GM21619 (cell line): ENCODE data around the gene TIMP2.
"Not testable (repeated sequence)": the region's sequence is repeated elsewhere in the genome, so short reads cannot be mapped to it uniquely, and the experiment has no call there.

Experiments
- ATAC-seq: cut with Tn5 transposase; IDR thresholded peaks from one replicate; pipeline ENCODE4 v1.9.1; 2021; ENCODE audit not compliant: unreplicated experiment

TIMP2 gene

DNA sequence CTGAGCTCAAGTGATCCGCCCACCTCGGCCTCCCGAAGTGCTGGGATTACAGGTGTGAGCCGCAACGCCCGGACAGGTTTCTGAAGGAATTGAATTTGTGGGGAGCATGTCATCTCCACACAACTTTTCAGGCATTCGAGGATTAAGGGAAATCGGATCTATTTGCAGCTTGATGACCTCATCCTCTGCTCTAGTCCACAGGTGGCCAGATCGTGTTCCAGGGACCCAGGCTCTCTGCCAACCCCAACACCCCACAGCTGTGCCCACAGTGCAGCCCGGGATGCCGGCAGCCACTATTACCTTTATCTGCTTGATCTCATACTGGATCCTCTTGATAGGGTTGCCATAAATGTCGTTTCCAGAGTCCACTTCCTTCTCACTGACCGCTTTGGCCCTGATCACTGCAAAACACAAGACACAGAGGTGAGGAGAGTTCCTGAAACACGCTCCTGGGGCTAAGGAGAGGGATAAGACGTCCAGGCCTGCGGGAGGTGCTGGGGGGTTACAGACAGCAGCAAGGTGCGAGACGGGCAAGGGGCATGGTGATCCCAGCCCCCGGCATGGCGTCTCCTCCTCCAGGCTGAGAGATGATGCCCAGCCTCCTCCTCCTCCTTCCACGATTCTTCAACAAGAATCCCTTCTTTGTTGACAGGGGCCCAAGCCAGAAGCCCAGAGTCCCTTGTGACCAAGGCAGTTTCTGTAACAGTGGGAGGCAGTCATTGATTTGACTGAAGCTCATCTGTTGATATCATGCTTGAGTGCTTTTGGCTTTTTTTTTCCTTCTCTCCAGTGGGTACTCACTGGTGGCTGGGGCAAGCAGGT lies 51.5 kb downstream of the TIMP2 start:
- ATAC-seq: no peak

DNA sequence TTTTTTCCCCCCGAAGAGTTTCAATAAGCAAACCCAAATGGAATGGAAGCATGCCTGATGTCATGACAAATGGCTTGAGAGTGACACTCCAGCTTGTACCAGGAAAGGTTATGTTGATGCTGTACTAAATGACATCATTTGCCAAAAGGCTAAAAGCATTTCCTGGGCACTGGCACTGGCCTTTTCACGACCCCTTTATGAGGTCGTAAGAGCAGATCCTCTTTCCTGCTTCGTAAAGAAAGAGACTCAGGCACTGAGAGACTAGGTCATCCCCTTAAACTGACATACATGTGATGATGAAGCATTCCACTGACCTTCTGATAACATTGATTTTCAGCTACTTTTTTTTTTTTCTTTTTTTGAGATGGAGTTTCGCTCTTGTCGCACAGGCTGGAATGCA lies 52.7 kb downstream of the TIMP2 start:
- ATAC-seq: no peak

DNA sequence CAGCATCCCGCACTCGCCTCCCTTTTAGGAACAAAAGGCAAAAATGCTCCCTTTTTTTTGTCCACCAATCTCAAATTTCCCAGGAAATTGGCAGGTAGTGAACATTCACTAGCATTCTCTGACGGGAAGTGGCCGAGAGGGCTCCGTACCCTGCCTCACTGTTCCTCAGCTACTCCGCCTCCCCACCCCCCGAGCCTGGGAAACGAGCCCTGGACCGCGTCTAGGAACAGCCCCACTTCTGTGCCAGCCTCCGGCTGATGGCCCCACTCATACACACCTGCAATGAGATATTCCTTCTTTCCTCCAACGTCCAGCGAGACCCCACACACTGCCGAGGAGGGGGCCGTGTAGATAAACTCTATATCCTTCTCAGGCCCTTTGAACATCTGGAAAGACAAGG lies 54.6 kb downstream of the TIMP2 start:
- ATAC-seq: no peak

DNA sequence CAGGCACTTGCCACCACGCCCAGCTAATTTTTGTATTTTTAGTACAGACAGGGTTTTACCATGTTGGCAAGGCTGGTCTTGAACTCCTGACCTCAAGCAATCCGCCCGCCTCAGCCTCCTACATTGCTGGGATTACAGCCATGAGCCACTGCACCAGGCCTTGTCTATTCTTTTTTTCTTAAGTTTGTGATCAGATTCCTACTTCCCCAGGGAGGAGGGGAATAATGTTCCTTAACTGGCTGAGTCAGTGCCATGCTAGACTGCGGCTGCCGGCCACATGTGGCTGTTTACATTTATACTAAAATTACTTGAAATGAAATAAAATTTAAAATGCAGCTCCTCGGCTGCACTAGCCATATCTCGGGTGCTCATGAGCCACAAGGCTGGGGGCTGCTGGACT lies 56.8 kb downstream of the TIMP2 start:
- ATAC-seq: no peak

DNA sequence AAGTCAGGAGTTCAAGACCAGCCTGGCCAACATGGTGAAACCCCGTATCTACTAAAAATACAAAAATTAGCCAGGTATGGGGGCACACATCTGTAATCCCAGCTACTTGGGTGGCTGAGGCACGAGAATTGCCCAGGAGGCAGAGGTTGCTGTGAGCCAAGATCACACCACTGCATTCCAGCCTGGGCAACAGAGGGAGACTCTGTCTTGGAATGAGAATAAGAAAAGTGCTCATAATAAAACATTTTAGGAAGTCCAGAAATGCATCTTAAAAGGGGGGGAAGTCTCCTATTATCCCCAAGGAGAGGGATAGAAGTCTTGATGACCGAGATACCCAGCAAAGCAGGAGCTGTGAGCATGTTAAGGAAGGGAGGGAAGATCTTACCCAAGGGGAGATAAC lies 58.1 kb downstream of the TIMP2 start:
- not testable (repeated sequence) for ATAC-seq

DNA sequence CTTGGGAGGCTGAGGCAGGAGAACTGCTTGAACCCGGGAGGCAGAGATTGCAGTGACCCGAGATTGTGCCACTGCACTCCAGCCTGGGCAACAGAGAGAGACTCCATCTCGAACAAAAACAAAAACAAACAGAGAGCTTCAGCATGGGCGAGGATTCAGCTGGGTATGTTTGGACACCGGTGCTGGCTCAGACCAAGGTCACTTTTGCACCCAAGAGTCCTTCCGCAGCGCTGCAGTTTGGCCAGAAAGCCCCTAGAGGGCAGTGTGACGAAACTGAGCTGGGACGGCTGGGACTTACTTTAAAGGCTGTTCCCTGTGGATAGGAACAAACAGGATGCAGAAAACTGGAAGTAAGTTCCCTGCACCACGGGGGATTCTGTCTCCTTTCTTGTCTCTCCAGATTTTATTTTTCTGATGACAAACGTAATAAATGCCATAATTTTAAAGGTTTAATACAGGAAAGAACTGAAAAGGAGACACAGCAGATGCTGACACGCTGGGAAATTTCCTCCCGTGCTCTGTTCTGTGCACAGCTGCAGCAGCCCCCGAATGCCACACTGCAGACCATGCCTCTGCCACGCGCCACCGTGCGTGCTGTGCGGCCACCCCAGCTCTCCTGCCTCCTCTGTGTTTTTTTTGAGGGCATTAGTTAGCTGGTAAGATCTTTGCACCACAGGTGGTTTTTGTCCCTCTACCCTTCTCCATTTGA lies 59.4 kb downstream of the TIMP2 start:
- ATAC-seq: no peak

DNA sequence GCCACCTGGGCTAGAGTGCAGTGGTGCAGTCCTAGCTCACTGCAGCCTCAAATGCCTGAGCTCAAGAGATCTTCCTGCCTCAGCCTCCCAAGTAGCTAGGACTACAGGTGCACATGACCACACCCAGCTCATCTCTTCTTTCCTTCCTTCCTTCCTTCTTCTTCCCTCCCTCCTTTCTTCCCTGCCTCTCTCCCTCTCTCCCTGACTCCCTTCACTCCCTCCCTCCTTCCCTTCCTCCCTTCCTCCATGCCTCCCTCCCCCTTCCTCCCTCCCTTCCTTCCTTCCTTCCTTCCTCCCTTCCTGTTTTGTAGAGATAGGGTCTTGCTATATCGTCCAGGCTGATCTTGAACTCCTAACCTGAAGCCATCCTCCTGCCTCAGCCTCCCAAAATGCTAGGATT lies 61.1 kb downstream of the TIMP2 start:
- ATAC-seq: no peak

DNA sequence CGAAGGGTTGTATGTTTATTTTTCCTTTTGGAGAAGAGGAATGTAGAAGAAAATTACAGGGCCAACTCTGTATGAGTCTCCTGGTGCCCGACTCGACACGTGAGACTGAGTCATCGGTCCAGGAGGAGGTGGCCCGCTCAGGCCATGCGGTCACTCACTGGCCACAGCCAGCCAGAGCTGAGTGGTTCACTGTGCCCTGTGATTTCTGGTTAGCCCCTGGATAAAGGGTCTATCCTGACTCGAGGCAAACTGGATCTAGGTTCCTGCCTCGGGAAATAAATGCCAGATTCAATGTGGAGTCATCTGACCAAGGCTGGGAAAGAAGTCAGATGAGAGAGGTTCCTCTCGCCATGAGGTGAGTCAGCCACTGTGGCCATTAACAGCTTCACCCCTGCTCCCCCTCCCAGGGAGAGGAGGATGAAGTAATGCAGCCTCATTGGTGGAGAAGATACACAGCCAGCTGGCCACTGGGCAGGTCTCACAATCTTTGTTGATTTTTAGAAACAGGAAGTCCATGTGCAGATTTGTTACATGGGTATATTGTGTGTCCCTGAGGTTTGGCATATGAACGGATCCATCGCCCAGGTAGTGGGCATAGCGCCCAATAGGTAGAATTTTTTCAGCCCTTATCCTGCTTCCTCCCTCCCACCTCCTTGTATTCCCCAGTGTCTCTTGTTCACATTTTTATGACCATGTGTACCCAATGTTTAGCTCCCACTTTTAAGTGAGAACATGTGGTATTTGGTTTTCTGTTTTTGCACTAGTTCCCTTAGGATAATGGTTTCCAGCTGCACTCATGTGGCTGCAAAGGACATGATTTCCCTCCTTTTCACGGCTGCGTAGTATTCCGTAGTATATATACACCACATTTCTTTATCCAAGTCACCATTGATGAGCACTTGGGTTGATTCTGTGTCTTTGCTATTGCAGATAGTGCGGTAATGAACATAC lies 62.8 kb downstream of the TIMP2 start:
- ATAC-seq: no peak

DNA sequence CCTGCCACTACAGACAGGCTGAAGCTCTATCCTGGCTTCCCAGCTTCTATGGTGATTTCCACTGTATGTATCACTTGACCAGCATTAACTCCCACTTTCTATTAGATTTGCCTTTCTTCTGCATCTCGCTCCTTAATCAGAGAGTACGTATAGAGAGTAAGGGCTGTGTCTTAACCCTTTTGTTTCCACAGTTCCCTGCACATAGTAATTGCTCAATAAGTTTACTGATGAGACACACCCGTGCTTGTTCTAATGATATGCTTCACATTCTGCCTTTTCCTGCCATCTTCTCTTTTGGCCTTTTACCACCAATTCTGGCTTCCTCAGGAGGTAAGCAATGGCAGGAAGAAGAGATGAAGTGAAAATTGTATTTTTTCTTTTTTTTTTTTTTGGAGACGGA lies 64.0 kb downstream of the TIMP2 start:
- no peak for ATAC-seq

DNA sequence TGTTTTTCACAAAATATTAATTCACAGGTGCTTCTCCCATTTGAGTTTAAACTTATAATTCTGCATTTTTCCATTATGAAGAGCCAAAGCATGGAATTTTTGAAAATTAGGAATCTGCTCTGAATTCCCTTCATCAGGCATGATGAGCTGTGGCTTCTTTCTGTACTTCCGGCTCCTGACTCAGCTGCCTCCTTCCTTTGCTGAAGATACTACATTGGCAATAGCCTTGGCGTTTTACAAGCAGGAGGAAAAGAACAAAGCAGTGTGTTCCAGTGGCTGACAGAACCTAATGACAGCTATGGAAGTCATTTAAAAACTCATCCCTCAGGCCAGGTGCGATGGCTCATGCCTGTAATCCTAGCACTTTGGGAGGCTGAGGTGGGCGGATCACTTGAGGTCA lies 66.1 kb downstream of the TIMP2 start:
- ATAC-seq: no peak

DNA sequence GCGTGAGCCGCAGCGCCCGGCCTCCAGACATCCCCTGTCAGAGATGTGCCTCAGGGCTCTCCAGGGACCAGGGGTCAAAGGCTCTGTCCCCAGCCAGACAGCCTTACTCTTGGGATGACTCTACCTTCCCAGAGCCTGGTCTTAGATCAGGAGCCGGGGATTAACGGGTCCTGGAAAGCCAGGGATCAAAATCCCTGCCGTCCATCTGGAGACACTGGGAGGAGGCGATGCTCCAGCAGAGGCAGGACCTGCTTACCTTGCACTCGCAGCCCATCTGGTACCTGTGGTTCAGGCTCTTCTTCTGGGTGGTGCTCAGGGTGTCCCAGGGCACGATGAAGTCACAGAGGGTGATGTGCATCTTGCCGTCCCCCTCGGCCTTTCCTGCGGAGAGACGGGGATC lies 67.9 kb downstream of the TIMP2 start:
- ATAC-seq: no peak

DNA sequence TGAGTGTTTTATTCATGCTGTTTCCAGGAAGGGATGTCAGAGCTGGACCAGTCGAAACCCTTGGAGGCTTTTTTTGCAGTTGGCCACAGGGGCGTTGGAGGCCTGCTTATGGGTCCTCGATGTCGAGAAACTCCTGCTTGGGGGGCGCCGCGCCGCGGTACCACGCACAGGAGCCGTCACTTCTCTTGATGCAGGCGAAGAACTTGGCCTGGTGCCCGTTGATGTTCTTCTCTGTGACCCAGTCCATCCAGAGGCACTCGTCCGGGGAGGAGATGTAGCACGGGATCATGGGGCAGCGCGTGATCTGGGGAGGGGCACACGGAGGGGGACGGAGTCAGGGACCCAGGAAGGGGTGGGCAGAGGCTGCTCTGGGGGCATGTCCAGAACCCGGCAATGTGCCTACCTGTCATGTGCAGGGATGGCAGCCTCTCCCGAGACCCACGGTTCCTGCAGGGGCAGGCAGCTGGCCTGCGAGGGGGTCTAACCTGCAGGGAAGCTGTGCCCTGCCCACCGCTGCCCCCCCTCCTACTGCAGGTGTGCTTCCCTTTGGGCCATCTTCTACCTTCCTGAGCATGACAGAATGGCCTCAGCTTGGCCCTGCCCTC lies 69.5 kb downstream of the TIMP2 start:
- ATAC-seq: no peak

DNA sequence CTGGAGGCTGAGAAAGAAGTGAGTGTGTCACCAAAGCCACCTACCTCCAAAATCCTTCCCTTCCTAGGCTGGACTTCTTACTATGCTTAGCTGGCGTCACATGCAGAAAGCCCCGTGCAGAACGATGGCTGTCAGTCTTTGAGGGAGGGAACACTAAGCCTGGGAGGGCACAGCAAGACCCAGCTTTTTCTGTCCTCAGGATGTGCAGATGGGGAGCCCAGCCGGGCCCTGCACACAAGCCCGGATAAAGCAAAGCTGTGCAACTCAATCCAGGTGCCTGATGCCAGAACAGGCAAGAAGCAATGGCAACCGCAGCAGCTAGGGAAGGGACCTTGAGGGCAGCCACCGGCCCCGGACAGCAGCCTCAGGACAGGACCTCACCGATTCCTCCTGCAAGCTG lies 70.7 kb downstream of the TIMP2 start:
- ATAC-seq: no peak

DNA sequence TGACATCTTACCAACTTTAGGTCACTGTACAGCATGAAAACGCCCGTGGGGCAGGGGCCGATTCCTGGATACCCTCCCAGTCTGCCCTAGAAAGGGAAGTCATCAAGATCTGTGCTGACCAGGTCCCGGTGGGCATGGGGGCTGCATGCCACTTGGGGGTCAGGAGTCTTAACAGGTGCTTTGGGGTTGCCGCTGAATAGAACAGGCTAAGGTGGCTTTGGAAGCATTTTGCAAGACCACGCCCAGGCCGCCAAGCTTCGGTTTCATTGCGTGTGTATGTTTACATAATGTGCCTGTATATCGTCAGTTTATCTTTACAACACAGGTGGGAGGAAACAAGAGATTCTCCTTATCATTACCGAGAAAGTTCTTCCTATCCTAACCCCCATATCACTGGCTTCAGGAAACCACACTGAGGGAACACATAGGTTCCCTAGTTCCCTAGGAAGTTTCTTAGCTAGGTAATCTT lies 71.2 kb downstream of the TIMP2 start:
- no peak for ATAC-seq

DNA sequence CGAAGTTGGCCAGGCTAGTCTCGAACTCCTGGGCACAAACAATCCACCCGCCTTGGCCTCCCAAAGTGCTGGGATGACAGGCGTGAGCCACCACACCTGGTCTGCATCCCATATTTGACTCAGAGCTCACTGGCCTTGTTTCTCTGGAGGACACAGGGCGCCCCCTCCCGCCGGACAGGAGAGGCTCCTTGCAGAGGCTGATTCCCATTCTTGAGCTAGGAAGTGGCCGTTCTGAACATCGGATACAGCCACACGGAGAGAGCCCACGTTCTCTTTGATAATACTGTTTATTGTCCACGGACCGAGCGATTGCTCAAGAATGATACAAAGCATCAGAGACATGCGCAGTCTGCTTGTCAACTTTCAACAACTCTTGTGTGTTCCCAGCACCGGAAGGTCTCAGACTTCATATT lies 72.5 kb downstream of the TIMP2 start:
- no peak for ATAC-seq

DNA sequence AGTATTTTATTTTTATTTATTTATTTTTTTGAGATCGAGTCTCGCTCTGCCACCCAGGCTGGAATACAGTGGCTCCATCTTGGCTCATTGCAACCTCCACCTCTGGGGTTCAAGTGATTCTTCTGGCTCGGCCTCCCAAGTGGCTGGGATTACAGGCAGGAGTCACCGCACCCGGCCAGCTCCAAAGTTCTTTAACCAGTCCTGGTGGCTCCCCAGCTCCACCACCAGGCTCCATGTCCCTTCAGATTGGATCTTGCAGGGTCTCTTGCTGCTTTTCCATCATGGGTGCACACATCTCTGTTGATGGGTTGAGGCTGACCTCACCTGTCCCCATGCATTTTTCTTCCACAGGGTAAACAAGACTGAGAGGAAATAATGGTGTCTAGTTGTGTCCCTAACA lies 76.2 kb downstream of the TIMP2 start:
- ATAC-seq: no peak

DNA sequence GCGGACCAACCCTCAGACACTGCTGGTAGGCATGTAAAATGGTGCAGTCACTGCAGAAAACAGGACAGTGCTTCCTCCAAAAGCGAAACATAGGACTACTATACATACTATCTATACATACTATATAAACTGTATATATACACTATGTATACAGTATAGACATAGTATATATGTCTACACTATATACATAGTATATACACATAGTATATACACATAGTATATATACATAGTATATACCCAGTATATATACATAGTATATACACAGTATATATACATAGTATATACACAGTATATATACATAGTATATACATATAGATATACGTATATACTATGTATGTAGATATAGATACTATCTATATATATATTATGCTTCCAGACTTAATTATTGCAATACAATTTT lies 78.1 kb downstream of the TIMP2 start:
- no peak for ATAC-seq

DNA sequence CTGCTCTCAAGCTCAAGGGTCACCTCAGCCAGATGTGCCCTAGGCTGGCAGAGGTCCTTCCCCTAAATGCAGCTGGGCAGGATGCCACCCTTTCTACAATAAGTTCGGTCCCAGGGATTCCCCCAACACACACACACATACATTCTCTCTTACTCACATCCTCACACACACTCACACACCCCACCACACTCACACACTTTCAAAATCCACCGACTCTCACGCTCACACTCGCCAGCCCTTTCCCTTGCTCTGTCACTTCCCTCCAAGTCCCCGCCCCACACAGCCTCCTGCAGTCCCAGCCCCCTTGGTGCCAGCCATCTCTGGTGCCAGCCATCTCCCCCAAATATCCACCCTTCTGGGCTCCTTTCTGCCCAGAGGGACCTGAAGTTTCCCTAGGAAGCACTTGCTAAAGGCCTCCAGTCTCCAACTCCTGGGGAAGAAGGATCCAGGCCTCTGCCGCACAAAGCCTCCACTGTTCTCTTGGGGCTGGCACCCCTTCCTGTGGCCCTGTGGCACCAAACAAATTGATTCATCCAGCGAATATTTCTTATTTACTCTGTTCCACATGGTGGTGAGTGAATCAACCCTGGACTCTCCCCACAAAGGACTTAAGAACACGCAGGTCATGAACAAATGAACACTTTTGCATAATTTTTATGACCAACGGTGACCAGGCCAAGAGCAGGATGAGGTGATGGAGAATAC lies 80.7 kb downstream of the TIMP2 start:
- ATAC-seq: no peak

DNA sequence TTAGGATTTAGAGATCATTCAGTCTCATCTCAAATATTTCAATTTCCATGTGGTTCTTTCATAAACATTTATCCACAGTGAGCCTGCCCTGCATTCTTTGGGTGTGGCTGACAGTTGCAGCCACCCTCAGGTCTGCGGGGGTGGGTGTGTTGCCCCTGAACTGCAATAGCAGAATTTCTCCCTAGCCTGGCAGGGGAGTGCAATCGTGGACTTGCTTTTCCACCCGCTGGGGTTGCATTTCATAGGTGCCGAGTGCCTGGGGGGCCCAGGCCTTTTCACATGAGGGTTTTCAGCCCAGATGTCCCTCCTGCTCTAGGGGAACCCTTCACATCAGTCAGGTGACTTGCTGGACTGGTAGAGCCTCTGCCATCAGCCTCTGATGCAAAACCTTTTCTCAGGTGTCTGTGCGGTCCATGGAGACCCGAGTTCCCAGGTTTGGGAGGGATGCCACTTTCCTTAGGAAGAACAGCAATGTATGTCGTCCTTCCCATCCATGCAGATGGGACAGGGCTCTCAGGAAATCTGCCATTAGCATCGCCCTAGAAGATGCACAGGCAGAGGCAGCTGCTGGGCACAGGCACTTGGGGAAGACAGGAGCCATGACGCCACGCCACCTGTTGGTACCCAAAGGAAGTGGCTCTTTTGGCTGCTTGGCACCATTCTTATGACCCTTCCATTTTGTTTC lies 82.2 kb downstream of the TIMP2 start:
- no peak for ATAC-seq
